Anterior cingulate cortex (tissue), 58 donors: Measurements from ENCODE around the gene SLC22A15.

Experiments used
- DNase-seq, 58 donors: peaks; one replicate each; lab custom pipeline; 2025; lab: John Stamatoyannopoulos, UW

Gene SLC22A15

DNA sequence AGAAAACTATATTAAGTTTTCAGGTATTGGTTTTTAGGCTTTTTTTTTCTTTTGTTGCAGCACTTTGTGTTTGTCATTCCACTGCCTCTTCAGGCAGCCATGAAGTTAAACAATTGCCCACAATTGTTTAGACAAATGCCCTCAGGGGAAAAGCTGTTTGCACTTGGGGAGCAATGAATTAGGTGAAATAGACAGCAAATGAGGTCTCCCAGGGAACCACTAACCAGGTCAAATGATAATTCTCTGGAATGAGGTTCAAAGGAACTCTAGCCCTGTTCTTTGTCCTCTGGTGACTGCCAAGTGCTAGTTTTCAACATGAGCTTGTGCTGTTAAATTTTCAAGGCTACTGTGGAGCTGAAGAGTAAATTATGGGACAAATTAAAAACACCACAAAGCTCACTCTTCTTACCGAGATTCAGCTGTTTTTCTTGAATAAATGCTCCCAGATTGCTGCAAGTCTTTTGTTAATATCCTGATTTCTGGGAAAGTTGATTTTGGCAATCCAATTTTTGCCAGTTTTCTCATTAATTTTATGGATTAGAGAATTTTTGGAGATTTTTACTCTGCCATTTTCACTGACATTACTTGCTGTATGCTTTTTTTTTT lies 119.8 kb downstream of the SLC22A15 start:
- no peak for DNase-seq

DNA sequence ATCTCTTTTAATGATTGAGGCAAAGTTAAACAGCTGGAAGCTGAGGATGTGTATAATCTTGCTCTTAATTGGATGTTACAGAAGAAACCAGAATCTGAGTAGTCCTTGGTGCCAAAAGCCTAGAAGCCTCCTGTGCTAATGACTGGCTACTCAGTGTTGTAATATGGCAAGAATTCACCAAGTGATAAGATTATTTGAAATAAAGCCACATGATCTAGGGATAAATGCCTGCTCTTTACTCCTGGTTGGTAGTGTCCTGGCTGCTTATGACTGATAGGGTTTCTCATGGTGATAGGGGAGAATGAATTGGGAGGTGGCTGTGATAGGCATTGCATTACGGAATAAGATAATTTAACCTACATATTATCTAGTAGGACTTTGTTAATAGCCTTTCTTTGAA lies 121.3 kb downstream of the SLC22A15 start:
- DNase-seq, result no peak

DNA sequence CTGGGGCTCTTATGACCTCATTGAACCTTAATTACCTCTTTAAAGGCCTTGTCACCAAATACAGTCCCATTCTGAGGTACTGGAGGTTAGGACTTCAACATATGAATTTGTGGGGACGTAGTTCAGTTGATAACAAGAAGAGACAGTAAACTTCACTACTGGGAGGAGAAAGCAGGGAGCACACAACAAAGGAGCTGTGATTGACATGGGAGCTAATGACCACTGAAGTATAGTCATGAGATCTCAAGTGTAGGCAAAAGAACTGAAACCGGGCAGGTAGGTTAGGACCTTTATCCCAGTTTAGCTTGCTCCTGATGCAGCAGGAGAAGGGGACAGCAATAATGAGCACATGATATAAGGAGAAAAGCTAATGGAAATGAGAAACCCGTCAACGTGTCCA lies 123.1 kb downstream of the SLC22A15 start:
- DNase-seq, result no peak

DNA sequence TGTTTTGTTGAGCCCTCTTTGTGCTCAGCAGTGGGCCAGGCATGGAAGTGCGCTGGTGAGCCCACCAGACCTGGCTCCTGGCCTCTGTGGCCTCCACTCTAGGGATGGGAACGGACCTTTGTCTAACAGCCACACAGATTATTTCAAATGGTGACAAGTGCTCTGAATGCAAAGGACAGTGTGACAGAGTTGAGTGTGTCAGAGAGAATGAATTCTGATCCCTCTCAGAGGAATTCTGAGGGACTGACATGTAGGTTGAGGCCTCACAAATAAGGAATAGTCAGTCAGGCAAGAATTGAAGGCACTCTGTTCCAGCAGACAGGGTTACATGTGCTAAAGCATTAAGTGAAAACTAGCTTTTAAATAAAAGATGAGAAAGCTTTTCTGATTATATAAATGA lies 123.6 kb downstream of the SLC22A15 start:
- no peak for DNase-seq

DNA sequence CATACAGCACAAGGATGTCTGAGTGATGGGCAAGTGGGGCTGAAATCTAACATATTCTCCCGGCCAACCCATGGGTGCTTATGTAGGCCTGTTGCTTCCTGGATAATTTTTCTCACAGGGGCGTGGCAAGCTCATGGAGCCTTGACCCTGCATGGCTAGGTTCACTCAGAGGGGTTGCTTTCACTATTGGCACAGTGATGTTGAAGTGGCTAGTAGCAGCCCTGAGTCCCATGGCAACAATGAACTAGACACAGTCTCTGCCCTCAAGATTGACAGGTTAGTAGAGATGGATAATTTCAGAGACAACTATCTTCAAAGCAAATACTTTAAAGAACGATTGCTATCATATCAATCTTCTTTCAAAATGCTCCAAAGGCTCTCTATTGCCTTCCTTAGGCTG lies 128.4 kb downstream of the SLC22A15 start:
- DNase-seq, result no peak

DNA sequence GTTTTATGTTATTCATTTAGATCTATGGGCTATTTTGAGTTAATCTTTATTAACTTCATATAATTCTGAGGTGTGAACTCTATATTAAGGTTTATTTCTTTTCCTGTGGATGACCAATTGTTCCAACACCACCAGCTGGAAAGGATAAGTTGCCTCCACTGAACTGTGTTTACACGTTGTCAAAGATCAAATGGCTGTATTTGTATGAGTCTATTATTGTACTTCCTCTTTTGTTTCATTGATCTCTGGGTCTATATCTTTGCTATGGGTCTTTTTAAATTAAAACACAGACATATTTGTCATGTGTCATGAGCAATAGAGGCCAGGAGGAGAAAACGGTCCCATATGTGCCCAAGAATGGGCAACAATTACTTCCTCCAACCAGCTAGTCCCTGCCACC lies 129.7 kb downstream of the SLC22A15 start:
- no peak for DNase-seq

DNA sequence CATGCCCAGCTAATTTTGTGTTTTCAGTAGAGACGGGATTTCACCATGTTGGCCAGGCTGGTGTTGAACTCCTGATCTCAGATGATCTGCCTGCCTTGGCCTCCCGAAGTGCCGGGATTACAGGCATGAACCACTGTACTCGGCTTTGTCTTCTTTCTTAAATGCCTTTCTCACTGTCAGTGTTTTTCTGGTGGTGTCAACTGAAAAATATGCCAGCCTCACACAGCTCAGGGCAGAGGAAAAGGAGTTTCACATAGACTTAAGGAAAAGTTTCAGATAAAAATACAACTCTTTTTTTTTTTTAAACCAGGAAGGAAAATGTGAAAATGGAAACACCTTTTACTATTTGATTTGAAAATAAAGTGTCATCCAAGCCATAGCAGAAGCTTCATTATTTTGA lies 130.3 kb downstream of the SLC22A15 start:
- DNase-seq, result no peak

DNA sequence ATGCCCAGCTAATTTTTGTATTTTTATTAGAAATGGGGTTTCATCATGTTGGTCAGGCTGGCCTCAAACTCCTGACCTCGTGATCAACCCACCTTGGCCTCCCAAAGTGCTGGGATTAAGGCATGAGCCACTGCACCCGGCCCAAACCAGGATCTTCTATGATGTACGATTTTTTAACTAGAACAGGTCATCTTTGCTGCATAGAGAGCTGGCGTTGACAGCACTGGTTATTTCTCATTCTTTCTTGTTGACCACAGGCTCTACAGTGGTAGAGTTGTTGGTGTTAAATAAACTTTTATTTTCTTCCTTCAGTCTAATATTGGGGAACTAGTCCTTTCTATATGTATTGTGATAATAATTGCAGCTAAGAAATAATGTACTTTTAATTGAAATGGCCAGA lies 131.1 kb downstream of the SLC22A15 start:
- DNase-seq, result no peak

DNA sequence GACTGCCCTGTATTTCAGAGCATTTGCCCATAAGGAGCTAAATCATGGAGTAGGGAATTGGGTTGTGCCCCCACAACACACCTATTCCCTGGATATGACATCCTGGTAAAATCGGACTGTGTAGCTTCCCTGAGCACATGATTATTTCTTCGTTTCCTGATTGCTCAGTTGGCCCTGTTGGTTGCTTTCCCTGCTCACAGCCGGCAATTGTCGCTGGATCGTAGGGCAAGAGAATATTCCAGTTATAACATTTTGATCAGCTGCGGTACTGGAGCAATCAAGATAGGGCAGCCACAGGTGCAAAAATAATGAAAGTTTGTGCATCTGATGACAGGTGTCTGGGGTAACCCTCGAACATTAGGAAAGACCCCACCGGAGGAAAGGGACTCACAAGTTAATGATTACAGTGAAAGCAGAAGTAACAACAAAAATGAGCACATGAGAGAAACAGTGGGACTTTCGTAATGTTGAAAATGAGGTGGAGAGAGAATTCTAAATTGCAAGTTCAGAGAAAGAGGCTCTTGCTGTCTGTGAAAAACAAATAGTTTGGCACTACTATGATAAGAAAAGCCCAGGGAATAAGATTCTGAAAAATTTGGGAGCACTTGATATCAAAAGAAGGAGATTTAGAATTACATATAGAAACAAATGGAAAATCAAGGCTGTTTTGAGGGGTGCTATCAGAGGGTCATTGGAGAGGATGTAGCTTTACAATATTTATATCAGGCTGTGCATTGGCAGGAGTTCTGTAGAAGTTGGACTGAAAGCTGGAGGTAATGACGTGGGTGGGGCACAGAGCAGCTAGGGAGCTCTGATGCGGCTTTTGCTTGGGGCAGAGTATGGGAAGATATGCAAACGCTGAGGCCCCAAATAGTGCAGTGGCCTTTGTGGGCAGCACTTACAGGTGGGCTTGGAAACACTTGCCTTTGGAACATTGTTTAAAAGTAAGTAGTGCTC lies 134.5 kb downstream of the SLC22A15 start, which contains the start of gene MAB21L3:
MAB21L3 (plus strand) TSS at position 833 of the 957 bp plus-strand sequence. CDS start 1,217 bp downstream, outside the sequence.
- no peak for DNase-seq

DNA sequence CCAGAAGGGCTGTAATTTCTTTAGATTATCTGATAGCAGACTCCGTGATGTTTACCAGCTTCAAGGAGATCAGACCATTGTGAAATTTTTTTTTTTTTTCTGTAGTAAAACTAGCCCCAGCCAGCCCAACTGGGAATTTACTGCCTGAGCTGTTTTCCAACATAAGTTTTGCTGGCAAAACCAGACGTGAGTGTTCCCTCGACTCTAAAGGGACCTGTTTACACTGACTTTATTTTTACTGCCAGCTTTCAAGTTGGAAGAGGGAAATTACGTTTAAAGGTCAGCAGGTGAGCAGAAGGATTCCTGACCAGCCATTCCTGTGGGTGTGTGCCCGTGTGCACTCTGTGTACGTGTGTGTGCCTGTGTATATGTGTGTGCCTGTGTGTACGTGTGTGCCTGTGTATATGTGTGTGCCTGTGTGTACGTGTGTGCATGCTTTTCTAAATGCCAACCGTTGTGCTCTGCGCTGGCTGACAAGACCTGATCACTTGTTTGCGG lies 135.3 kb downstream of the SLC22A15 start:
- DNase-seq, result no peak

DNA sequence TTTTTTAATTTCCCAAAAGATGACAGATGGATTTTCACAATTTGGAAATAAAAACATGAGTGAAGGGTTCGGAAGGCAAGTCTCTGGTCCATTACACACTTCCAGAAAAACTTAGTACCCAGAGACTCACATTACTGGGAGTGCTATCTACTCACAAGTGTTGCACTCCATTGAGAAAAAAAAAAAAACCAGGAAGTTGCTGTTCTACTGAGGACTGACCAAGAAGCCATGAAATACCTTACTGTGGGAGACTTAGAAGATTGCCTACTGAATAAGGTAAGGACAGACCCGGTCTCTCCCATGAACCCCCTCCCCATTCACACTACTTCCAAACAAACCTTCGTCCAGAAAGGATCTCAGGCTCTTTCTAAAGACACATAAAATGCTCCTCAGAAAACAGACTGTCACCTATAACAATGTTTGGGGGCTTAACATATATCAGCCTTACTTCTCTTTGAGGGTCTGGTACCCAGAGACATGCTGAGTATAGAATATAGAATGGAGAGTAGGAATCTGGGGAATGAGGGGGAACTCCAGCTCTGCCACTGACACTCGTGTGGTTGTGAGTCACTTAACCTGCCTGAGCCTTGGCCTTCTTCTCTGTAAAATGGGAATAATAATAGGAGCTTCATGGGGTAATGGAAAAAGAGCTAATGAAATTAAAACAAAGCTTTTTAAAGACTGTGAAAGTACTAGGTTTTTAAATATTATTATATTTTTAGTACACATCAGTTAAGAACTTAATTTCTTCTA lies 136.3 kb downstream of the SLC22A15 start:
- no peak for DNase-seq

DNA sequence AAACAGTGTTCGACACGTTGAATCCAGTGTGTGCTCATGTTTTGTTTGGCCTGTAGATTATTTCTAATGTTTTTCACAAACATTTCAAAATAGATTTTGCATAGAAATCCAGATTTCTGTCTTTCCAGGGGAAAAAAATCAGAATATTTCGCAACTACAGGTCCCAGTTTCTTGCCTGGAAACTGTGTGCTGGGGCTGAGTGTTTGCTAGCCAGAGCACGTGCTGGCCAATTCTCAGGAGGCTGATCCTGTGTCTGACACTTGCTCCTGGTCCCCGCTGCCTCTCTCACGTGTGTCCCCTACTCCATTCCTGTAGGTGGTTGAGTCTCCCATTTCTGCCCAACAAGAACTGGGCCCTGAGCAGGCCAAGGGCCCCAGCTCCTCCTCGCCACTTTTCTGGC lies 137.3 kb downstream of the SLC22A15 start:
- DNase-seq, result no peak

DNA sequence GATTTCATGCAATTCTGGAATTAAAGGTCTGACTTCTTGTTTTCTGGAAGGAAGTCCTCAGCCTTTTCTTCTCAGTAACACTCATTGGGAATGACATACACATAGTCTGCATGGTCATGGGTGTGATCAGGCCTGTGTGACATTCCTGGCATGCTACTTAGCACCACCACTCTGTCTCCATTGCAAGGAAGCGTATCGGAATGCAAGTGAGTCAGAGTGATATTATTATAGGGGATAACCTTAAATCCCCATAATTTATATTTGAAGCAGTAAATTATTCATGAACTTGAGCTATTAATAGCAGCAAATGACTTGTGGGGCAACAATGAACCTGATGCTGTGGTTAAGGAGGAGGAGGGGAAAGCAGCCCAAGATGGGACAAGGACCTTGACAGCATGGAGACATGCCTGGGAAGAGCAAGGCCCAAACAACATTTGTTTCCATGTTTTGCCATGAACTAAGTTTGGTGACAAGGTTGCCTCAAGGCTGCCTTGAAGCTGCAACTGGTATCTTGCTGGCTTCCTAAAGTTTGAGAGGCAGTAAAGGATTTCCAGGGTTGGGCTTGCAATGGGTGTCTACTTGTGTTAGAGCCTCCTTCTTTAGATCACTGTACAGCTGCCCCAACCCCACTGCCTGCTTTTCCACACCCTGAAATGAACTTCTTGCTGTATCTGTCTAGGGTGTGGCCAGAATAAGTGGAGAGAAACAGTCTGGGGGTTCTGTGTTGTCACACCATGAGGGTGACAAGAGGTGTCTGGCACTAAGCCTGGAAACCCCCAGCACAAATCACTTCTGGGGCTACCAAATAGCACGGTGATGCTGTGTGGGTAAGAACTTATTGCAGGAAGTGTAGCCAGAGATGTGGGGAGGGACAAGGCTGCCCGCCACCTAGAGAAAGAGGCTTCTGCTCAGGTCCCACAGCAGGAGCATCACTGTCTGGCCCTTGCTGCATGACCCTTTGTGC lies 139.4 kb downstream of the SLC22A15 start:
- DNase-seq, result no peak

DNA sequence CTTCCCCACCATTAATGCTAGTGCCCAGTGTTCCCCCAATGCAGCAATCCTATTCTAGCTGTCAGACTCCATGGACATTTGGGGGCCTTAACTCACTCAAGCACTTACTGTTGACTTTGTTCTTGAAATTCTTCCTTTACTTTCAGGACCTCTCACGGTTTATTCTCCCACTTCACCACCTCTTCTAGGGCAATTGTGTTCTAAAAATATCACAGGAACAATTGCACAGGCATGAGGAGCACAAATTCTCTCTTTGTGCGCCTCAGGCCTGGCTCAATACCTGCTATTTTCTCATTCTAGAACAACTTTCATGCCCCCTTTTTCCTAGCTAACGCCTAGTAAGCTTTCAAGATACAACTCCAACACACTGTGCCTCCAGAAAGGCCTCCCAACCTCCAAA lies 142.2 kb downstream of the SLC22A15 start:
- no peak for DNase-seq
